A549 (cell line): ENCODE data around the gene ZNF341. TPM values are rescaled to one million over a fixed set of nuclear protein-coding genes. Genes with fewer than 3 reads are reported as not detected.
"Not testable (repeated sequence)": the region's sequence is repeated elsewhere in the genome, so short reads cannot be mapped to it uniquely, and the experiment has no call there.

Experiments
- ATAC-seq, 2 experiments: fragments of 200-7000 bp in 1 of 2; fragments of >200 bp in 1 of 2; cut with Nextera tagmentation in 1 of 2; cut with Tn5 transposase in 1 of 2; 3 replicates each; pipeline versions ENCODE4 v1.8.0 to v1.9.1; 2018 to 2020; ENCODE audit warnings: mild to moderate bottlenecking in 1 of 2, moderate library complexity in 1 of 2
- CTCF ChIA-PET: fragments of 300-600 bp; sonication (Branson Sonifier 250); formaldehyde crosslinking; extraction: SDS; loops from one replicate; lab custom pipeline; 2021; ENCODE audit warnings: antibody characterized with exemption, inconsistent platforms; lab: Yijun Ruan, JAX
- POLR2A ChIA-PET: fragments of 350-600 bp; formaldehyde crosslinking; extraction: SDS; loops from one replicate; lab custom pipeline; 2021; ENCODE audit warnings: antibody characterized with exemption, inconsistent platforms; lab: Yijun Ruan, JAX
- DNase-seq, 2 experiments: peaks; one replicate each; pipeline versions ENCODE4 v3.0.0 to v3.0.0-alpha.2; 2011 to 2016; ENCODE audit warnings: low read depth in 1 of 2, low spot score in 1 of 2
- FAIRE-seq: peaks from 2 replicates; lab custom pipeline; 2011; peaks lifted over from hg19 to GRCh38; lab: Jason Lieb, UNC
- H3K27ac ChIP-seq, 2 experiments: fragments of >200 bp; sonication (Bioruptor Twin); formaldehyde crosslinking; 3 replicates each; pipeline ENCODE4 v1.5.1; 2016 to 2017
- H3K4me1 ChIP-seq: fragments of >200 bp; sonication (Bioruptor Twin); formaldehyde crosslinking; 3 replicates; pipeline ENCODE4 v1.6.1; 2016
- H3K4me2 ChIP-seq: fragments of >200 bp; sonication (Bioruptor Twin); formaldehyde crosslinking; 3 replicates; pipeline ENCODE4 v1.6.1; 2016
- H3K4me3 ChIP-seq: fragments of >200 bp; sonication (Bioruptor Twin); formaldehyde crosslinking; 3 replicates; pipeline ENCODE4 v1.5.1; 2016
- H3K9me3 ChIP-seq: fragments of >200 bp; sonication (Bioruptor Twin); formaldehyde crosslinking; 3 replicates; pipeline ENCODE4 v1.6.1; 2016
- CBX8 ChIP-seq: fragments of 200-600 bp; sonication (generic); IDR thresholded peaks from 2 replicates; pipeline ENCODE4 v1.6.1; 2016
- CEBPB ChIP-seq, 2 experiments: fragments of >200 bp in 1 of 2; sonication (Bioruptor Twin) in 1 of 2; formaldehyde crosslinking in 1 of 2; IDR thresholded peaks; 2 replicates each; pipeline ENCODE4 v1.6.1; 2012 to 2016
- CHD4 ChIP-seq: fragments of 200-600 bp; sonication (generic); IDR thresholded peaks from 2 replicates; pipeline ENCODE4 v1.6.1; 2016; ENCODE audit warnings: antibody characterized with exemption, mild to moderate bottlenecking, borderline replicate concordance
- EHF ChIP-seq: fragments of 250-450 bp; sonication (Bioruptor Pico); IDR thresholded peaks from 2 replicates; pipeline ENCODE4 v1.5.0; 2020; ENCODE audit warnings: mild to moderate bottlenecking
- EHMT2 ChIP-seq: fragments of 200-600 bp; sonication (generic); IDR thresholded peaks from 2 replicates; pipeline ENCODE4 v1.6.1; 2016; ENCODE audit warnings: antibody characterized with exemption, low read depth, mild to moderate bottlenecking, moderate library complexity
- EP300 ChIP-seq, 2 experiments: fragments of >200 bp; sonication (Bioruptor Twin); formaldehyde crosslinking; IDR thresholded peaks; 2 replicates in 1 of 2; 3 replicates in 1 of 2; pipeline ENCODE4 v1.6.1; 2016 to 2017
- FOXS1 ChIP-seq: fragments of 250-450 bp; sonication (Bioruptor Pico); IDR thresholded peaks from 2 replicates; pipeline ENCODE4 v1.5.0; 2020; ENCODE audit warnings: mild to moderate bottlenecking, moderate library complexity
- HDAC2 ChIP-seq: fragments of 200-600 bp; sonication (generic); IDR thresholded peaks from 2 replicates; pipeline ENCODE4 v1.6.1; 2016
- HEYL ChIP-seq: fragments of 250-450 bp; sonication (Bioruptor Pico); IDR thresholded peaks from 2 replicates; pipeline ENCODE4 v1.8.0; 2021; ENCODE audit warnings: mild to moderate bottlenecking, moderate library complexity
- HOXA7 ChIP-seq: fragments of 250-450 bp; sonication (Bioruptor Pico); IDR thresholded peaks from 2 replicates; pipeline ENCODE4 v1.5.0; 2020; ENCODE audit warnings: mild to moderate bottlenecking, moderate library complexity
- HOXB5 ChIP-seq: fragments of 250-450 bp; sonication (Bioruptor Pico); IDR thresholded peaks from 2 replicates; pipeline ENCODE4 v1.5.0; 2020; ENCODE audit warnings: mild to moderate bottlenecking, moderate library complexity
- JUN ChIP-seq, 2 experiments: fragments of >200 bp; sonication (Bioruptor Twin); formaldehyde crosslinking; IDR thresholded peaks; 2 replicates in 1 of 2; 3 replicates in 1 of 2; pipeline ENCODE4 v1.6.1; 2016 to 2017
- MYC ChIP-seq: IDR thresholded peaks from 2 replicates; pipeline ENCODE4 v1.6.1; 2012; ENCODE audit warnings: mild to moderate bottlenecking, inconsistent platforms, low read length, improper control_type of control experiment, borderline replicate concordance
- NFE2L2 ChIP-seq: fragments of 150-350 bp; conservative IDR thresholded peaks from 2 replicates; pipeline ENCODE4 v1.6.1; 2014; ENCODE audit warnings: low read length
- NR3C1 ChIP-seq: fragments of >200 bp; sonication (Bioruptor Twin); formaldehyde crosslinking; IDR thresholded peaks from 3 replicates; pipeline ENCODE4 v1.6.1; 2017
- PHF8 ChIP-seq: fragments of 200-600 bp; sonication (generic); IDR thresholded peaks from 2 replicates; pipeline ENCODE4 v1.6.1; 2016; ENCODE audit warnings: low read depth, mild to moderate bottlenecking, antibody characterized with exemption, moderate library complexity, borderline replicate concordance
- POLR2A ChIP-seq: IDR thresholded peaks from 2 replicates; pipeline ENCODE4 v1.6.1; 2012; ENCODE audit warnings: mild to moderate bottlenecking, low read length
- POLR2AphosphoS2 ChIP-seq: conservative IDR thresholded peaks from 2 replicates; pipeline ENCODE4 v1.6.1; 2012; ENCODE audit warnings: low read length, improper control_type of control experiment, inconsistent platforms
- ZC3H11A ChIP-seq: fragments of 450-650 bp; IDR thresholded peaks from 2 replicates; pipeline ENCODE4 v1.6.1; 2014; ENCODE audit warnings: antibody characterized with exemption, mild to moderate bottlenecking
- WGBS: methylation state at CpG from one replicate; pipeline ENCODE4 v1.1.6; 2017; ENCODE audit errors: missing lambda C conversion rate; 5-methylcytosine and 5-hydroxymethylcytosine counted together
- polyA plus RNA-seq, 4 experiments: library from polyadenylated mRNA; depleted of rRNA in 3 of 4; stranded (reverse); fragments of >200 nt; fragmentation: RNase III in 1 of 4; extraction: RNeasy Plus Mini Kit Qiagen cat#74134 plus additional on column Dnase treatment in 1 of 4; gene quantifications; 2 replicates in 3 of 4; 3 replicates in 1 of 4; pipeline ENCODE4 v1.2.3, GENCODE V29; 2011 to 2017
- TF ChIP-seq, protein P1 (sequence below): fragments of 250-450 bp; sonication (Bioruptor Pico); IDR thresholded peaks from 2 replicates; pipeline ENCODE4 v1.5.0; 2020; ENCODE audit warnings: low read depth, mild to moderate bottlenecking, moderate library complexity
- TF ChIP-seq, protein P2 (sequence below): IDR thresholded peaks from 2 replicates; pipeline ENCODE4 v1.6.1; 2012; ENCODE audit warnings: low read depth, borderline replicate concordance

The ZNF341 gene
- polyA plus RNA-seq, 2 of the 4 experiments (the other 2 are of a cell fraction), result 2.1 to 4.1 TPM

DNA sequence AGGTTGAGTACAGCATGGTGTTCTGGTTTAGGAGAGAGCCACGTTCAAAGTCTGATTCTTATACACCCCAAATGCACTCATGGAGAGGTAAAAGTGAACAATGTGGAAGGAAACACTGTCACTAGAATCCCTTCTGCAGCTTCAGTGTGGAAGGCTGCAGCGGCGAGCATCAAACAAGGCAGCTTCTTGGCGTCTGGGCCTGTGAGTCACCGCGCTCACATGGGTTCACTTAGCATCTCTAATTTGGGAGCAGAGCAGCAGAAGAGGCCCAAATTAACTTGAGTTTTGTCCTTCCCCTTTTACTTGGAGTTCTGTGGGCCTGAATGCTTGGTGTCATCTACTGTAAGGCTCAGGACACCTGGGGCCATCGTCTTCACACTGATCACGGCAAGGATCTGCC is 34.7 kb upstream of the ZNF341 start:
- ChIA-PET POLR2A (no interaction called here), CTCF (interaction anchor here (1.3 kb wide), 1 partner anchor 35 kb away, joined by 3 read pairs; the partner anchor contains the start of gene ZNF341)
- FAIRE-seq, result no peak
- 0 out of 3 replicates have a peak, but pooled peaks cover 3% of the 10 kb centered on the region for H3K4me1 ChIP-seq
- no peaks in the 10 kb centered on the region for H3K9me3 ChIP-seq
- no peak for ATAC-seq
- H3K4me3 ChIP-seq, result no peak overlapping the region
- no peak for DNase-seq
- H3K27ac ChIP-seq, result no peak overlapping the region
- no peak overlapping the region for H3K4me2 ChIP-seq
- WGBS, result 86% methylated on average over 8 of the region's 8 CpGs
- TF ChIP-seq, protein P1, sequence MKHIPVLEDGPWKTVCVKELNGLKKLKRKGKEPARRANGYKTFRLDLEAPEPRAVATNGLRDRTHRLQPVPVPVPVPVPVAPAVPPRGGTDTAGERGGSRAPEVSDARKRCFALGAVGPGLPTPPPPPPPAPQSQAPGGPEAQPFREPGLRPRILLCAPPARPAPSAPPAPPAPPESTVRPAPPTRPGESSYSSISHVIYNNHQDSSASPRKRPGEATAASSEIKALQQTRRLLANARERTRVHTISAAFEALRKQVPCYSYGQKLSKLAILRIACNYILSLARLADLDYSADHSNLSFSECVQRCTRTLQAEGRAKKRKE (CRISPR knock-in tag), result no peak
- TF ChIP-seq ZC3H11A (no peak), JUN (IDR thresholded peaks at IDR 0.05) (no peak), CEBPB (IDR thresholded peaks at IDR 0.05) (no peak), NR3C1 (no peak), HOXA7 (CRISPR knock-in tag) (no peak), CHD4 (no peak), PHF8 (no peak), EHMT2 (no peak), POLR2AphosphoS2 (no peak), HDAC2 (no peak)

DNA sequence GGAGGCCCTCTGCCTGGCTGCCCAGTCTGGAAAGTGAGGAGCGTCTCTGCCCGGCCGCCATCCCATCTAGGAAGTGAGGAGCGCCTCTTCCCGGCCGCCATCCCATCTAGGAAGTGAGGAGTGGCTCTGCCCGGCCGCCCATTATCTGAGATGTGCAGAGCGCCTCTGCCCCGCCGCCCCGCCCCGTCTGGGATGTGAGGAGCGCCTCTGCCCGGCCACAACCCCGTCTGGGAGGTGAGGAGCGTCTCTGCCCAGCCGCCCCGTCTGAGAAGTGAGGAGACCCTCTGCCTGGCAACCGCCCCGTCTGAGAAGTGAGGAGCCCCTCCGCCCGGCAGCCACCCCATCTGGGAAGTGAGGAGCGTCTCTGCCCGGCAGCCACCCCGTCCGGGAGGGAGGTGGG is 32.8 kb upstream of the ZNF341 start:
- FAIRE-seq, H3K4me1 ChIP-seq, H3K9me3 ChIP-seq, H3K27ac ChIP-seq, H3K4me2 ChIP-seq, CTCF ChIA-PET, DNase-seq, H3K4me3 ChIP-seq, ATAC-seq, POLR2A ChIA-PET: not testable (repeated sequence)
- WGBS, result 87% methylated on average over 6 of the region's 27 CpGs

DNA sequence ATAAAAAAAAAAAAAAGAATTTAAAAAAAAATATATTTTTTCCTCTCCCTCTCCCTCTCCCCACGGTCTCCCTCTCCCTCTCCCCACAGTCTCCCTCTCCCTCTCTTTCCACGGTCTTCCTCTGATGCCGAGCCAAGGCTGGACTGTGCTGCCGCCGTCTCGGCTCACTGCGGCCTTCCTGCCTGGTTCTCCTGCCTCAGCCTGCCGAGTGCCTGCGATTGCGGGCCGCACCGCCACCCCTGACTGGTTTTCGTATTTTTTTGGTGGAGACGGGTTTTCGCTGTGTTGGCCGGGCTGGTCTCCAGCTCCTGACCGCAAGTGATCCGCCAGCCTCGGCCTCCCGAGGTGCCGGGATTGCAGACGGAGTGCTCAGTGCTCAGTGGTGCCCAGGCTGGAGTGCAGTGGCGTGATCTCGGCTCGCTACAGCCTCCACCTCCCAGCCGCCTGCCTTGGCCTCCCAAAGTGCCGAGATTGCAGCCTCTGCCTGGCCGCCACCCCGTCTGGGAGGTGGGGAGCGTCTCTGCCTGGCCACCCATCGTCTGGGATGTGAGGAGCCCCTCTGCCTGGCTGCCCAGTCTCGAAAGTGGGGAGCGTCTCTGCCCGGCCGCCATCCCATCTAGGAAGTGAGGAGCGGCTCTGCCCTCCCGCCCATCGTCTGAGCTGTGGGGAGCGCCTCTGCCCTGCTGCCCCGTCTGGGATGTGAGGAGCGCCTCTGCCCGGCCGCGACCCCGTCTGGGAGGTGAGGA is 30.9 kb upstream of the ZNF341 start:
- H3K9me3 ChIP-seq, H3K27ac ChIP-seq, POLR2A ChIA-PET, H3K4me3 ChIP-seq, H3K4me1 ChIP-seq, CTCF ChIA-PET, ATAC-seq, H3K4me2 ChIP-seq, DNase-seq, FAIRE-seq: not testable (repeated sequence)
- 90% methylated on average over 33 of the region's 45 CpGs for WGBS

DNA sequence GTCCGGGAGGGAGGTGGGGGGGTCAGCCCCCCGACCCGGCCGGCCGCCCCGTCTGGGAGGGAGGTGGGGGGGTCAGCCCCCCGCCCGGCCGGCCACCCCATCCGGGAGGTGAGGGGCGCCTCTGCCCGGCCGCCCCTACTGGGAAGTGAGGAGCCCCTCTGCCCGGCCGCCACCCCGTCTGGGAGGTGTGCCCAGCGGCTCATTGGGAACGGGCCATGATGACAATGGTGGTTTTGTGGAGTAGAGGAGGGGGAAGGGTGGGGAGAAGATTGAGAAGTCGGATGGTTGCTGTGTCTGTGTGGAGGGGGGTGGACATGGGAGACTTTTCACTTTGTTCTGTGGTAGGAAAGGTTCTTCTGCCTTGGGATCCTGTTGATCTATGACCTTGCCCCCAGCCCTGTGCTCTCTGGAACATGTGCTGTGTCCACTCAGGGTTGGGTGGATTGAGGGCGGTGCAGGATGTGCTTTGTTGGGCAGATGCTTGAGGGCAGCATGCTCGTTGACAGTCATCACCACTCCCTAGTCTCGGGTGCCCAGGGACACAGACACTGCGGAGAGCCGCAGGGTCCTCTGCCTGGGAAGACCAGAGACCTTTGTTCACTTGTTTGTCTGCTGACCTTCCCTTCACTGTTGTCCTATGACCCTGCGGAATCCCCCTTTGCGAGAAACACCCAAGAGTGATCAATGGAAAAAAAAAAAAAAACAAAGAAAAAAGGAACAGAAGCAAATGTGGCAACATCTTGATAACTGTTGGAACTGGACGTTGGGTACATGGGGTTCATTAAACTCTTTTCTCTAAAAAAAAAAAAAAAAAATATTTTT is 30.0 kb upstream of the ZNF341 start:
- ATAC-seq (no peak), DNase-seq (no peak)
- POLR2A ChIA-PET, result no interaction called here

More for the DNA sequence above, 30.0 kb upstream of the ZNF341 start:
- Histone ChIP-seq H3K4me1 (0 out of 3 replicates have a peak, but pooled peaks cover 3% of the 10 kb centered on the region), H3K4me3 (no peak overlapping the region), H3K27ac (no peak overlapping the region), H3K9me3 (no peaks in the 10 kb centered on the region), H3K4me2 (no peak overlapping the region)
- FAIRE-seq, result no peak
- CTCF ChIA-PET, result no interaction called here
- 59% methylated on average over 13 of the region's 27 CpGs for whole genome bisulfite sequencing
- no peak for TF ChIP-seq NFE2L2
- TF ChIP-seq HEYL, result no peak
- no peak for TF ChIP-seq HOXB5 (CRISPR knock-in tag)
- TF ChIP-seq EHF (CRISPR knock-in tag), result no peak
- no peak for TF ChIP-seq MYC
- TF ChIP-seq, protein P2, sequence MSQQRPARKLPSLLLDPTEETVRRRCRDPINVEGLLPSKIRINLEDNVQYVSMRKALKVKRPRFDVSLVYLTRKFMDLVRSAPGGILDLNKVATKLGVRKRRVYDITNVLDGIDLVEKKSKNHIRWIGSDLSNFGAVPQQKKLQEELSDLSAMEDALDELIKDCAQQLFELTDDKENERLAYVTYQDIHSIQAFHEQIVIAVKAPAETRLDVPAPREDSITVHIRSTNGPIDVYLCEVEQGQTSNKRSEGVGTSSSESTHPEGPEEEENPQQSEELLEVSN, result no peak
- TF ChIP-seq CBX8, result no peak
- TF ChIP-seq CEBPB (IDR thresholded peaks at IDR 0.05), result no peak
- TF ChIP-seq EP300 (IDR thresholded peaks at IDR 0.05), result no peak
- no peak for TF ChIP-seq FOXS1
- TF ChIP-seq POLR2A, result no peak
- TF ChIP-seq, all 56 proteins: peak for 0
